Effector memory CD4-positive, alpha-beta T cell (primary cell): ENCODE results near the gene COLEC12.

ENCODE experiments used
- DNase-seq, 3 donors: peaks; one replicate each; pipeline ENCODE4 v3.0.0-alpha.2; 2020
- H3K27ac ChIP-seq: 2 replicates; pipeline ENCODE4 v1.7.0; 2013; ENCODE audit warnings: mild to moderate bottlenecking, low read length, moderate library complexity; ENCODE audit not compliant: insufficient read depth, poor library complexity, severe bottlenecking
- H3K27me3 ChIP-seq: replicated peaks from 2 replicates; pipeline ENCODE4 v1.7.0; 2013; ENCODE audit warnings: mild to moderate bottlenecking, low read length; ENCODE audit not compliant: insufficient read depth, control insufficient read depth, poor library complexity, severe bottlenecking
- H3K36me3 ChIP-seq: 2 replicates; pipeline ENCODE4 v1.7.0; 2013; ENCODE audit warnings: mild to moderate bottlenecking, low read length, moderate library complexity; ENCODE audit not compliant: control insufficient read depth, insufficient read depth
- H3K4me1 ChIP-seq: 2 replicates; pipeline ENCODE4 v1.7.0; 2013; ENCODE audit warnings: low read length, mild to moderate bottlenecking; ENCODE audit not compliant: control insufficient read depth, insufficient read depth, poor library complexity, severe bottlenecking
- H3K4me3 ChIP-seq: 2 replicates; pipeline ENCODE4 v1.7.0; 2013; ENCODE audit warnings: low read length, low read depth, mild to moderate bottlenecking; ENCODE audit not compliant: insufficient read depth, poor library complexity, severe bottlenecking
- H3K9me3 ChIP-seq: 2 replicates; pipeline ENCODE4 v1.7.0; 2013; ENCODE audit warnings: mild to moderate bottlenecking, low read length, moderate library complexity; ENCODE audit not compliant: control insufficient read depth
- total RNA-seq, 3 donors: gene quantifications; one replicate each; lab custom pipeline; 2026; lab: John Stamatoyannopoulos, UW

Gene COLEC12
- total RNA-seq, result 0 to 0.19 (median 0.09) reads per million in 3 donors

GRCh38 chr18:500632-501405, at the start of gene COLEC12:
Gene COLEC12, minus strand, starts transcription at chr18:500701. Its CDS starts 187 bp downstream, at chr18:500514.
- H3K4me3 ChIP-seq, result no peak within 1 kb of the TSS
- DNase-seq, result no peak
- no peak within 1 kb of the TSS for H3K27ac ChIP-seq
- H3K27me3 ChIP-seq, result peaks cover 5% of the 10 kb centered on the region
- no peaks in the 10 kb centered on the region for H3K9me3 ChIP-seq
- no peaks in the 10 kb centered on the region for H3K36me3 ChIP-seq
- H3K4me1 ChIP-seq, result no peaks in the 10 kb centered on the region

- H3K27ac ChIP-seq, result no peak overlapping the region
- no peak overlapping the region for H3K4me3 ChIP-seq
- H3K36me3 ChIP-seq, result no peaks in the 10 kb centered on the region
- no peak for DNase-seq
- no peaks in the 10 kb centered on the region for H3K9me3 ChIP-seq
- H3K4me1 ChIP-seq, result no peaks in the 10 kb centered on the region
- H3K27me3 ChIP-seq, result no peaks in the 10 kb centered on the region
Measured at GRCh38 chr18:549967-550366, 49.5 kb upstream of the COLEC12 start.

GRCh38 chr18:543447-544078, 43.1 kb upstream of the COLEC12 start:
- Histone ChIP-seq H3K9me3 (no peaks in the 10 kb centered on the region), H3K27ac (no peak overlapping the region), H3K4me3 (no peak overlapping the region), H3K36me3 (no peaks in the 10 kb centered on the region), H3K27me3 (no peaks in the 10 kb centered on the region), H3K4me1 (no peaks in the 10 kb centered on the region)
- DNase-seq, result no peak

- no peaks in the 10 kb centered on the region for H3K36me3 ChIP-seq
- H3K27ac ChIP-seq, result no peak overlapping the region
- H3K4me1 ChIP-seq, result no peaks in the 10 kb centered on the region
- no peaks in the 10 kb centered on the region for H3K9me3 ChIP-seq
- no peak for DNase-seq
- H3K27me3 ChIP-seq, result no peaks in the 10 kb centered on the region
- no peak overlapping the region for H3K4me3 ChIP-seq
Measured at GRCh38 chr18:533995-534601, 33.6 kb upstream of the COLEC12 start.

- Histone ChIP-seq H3K9me3 (no peaks in the 10 kb centered on the region), H3K27ac (no peak overlapping the region), H3K4me1 (no peaks in the 10 kb centered on the region), H3K36me3 (no peaks in the 10 kb centered on the region), H3K27me3 (no peaks in the 10 kb centered on the region), H3K4me3 (no peak overlapping the region)
- DNase-seq, result no peak
Measured at GRCh38 chr18:532632-533031, 32.1 kb upstream of the COLEC12 start.

GRCh38 chr18:532018-532417, 31.5 kb upstream of the COLEC12 start:
- H3K27ac ChIP-seq, result no peak overlapping the region
- DNase-seq, result no peak
- no peaks in the 10 kb centered on the region for H3K9me3 ChIP-seq
- no peaks in the 10 kb centered on the region for H3K36me3 ChIP-seq
- H3K4me1 ChIP-seq, result no peaks in the 10 kb centered on the region
- no peaks in the 10 kb centered on the region for H3K27me3 ChIP-seq
- H3K4me3 ChIP-seq, result no peak overlapping the region

- Histone ChIP-seq H3K27ac (no peak overlapping the region), H3K27me3 (no peaks in the 10 kb centered on the region), H3K4me3 (no peak overlapping the region), H3K4me1 (no peaks in the 10 kb centered on the region), H3K9me3 (no peaks in the 10 kb centered on the region), H3K36me3 (no peaks in the 10 kb centered on the region)
- no peak for DNase-seq
Measured at GRCh38 chr18:527146-527545, 26.6 kb upstream of the COLEC12 start.

GRCh38 chr18:526681-527080, 26.2 kb upstream of the COLEC12 start:
- Histone ChIP-seq H3K4me1 (no peaks in the 10 kb centered on the region), H3K27ac (no peak overlapping the region), H3K36me3 (no peaks in the 10 kb centered on the region), H3K4me3 (no peak overlapping the region), H3K27me3 (no peaks in the 10 kb centered on the region), H3K9me3 (no peaks in the 10 kb centered on the region)
- DNase-seq, result no peak

- Histone ChIP-seq H3K9me3 (no peaks in the 10 kb centered on the region), H3K4me1 (no peaks in the 10 kb centered on the region), H3K4me3 (no peak overlapping the region), H3K36me3 (no peaks in the 10 kb centered on the region), H3K27me3 (no peaks in the 10 kb centered on the region), H3K27ac (no peak overlapping the region)
- no peak for DNase-seq
Measured at GRCh38 chr18:525036-525797, 24.7 kb upstream of the COLEC12 start.
